Panc1 (cell line): Measurements from ENCODE around the gene TNP1. TPM values are rescaled to one million over a fixed set of nuclear protein-coding genes. Genes with fewer than 3 reads are reported as not detected.

Source experiments
- ATAC-seq: fragments of 200-7000 bp; cut with Tn5 transposase; 2 replicates; pipeline ENCODE4 v1.9.1; 2020; ENCODE audit warnings: mild to moderate bottlenecking, moderate library complexity
- BruUV-seq: library from RNA; stranded (reverse); fragments of 400-500 nt; replicated peaks from 2 replicates; lab custom pipeline; 2021; lab: Mats Ljungman, UMichigan
- CTCF ChIA-PET: fragments of 300-600 bp; sonication (Branson Sonifier 250); formaldehyde crosslinking; loops from one replicate; lab custom pipeline; 2022; ENCODE audit warnings: antibody characterized with exemption; lab: Charles Lee
- POLR2A ChIA-PET: fragments of 300-600 bp; sonication (Branson Sonifier 250); formaldehyde crosslinking; loops from one replicate; lab custom pipeline; 2022; ENCODE audit warnings: antibody characterized with exemption; lab: Charles Lee
- DNase-seq: peaks from one replicate; pipeline ENCODE4 v3.0.0-alpha.2; 2010; ENCODE audit warnings: low read depth, low spot score
- H3K27ac ChIP-seq: 2 replicates; pipeline ENCODE4 v1.5.1; 2011; ENCODE audit warnings: mild to moderate bottlenecking, low read length, inconsistent platforms
- H3K27me3 ChIP-seq: fragments of 200-500 bp; sonication (Bioruptor generic); 2 replicates; pipeline ENCODE4 v1.6.0; 2014; ENCODE audit warnings: low read length, inconsistent platforms; ENCODE audit not compliant: control insufficient read depth, insufficient read depth
- H3K36me3 ChIP-seq: fragments of 200-500 bp; sonication (Bioruptor generic); 2 replicates; pipeline ENCODE4 v1.5.1; 2014; ENCODE audit warnings: inconsistent platforms, mild to moderate bottlenecking, low read length, moderate library complexity; ENCODE audit not compliant: control insufficient read depth, insufficient read depth
- H3K4me1 ChIP-seq: 2 replicates; pipeline ENCODE4 v1.5.1; 2011; ENCODE audit warnings: inconsistent platforms, mild to moderate bottlenecking, low read length, moderate library complexity; ENCODE audit not compliant: control insufficient read depth, insufficient read depth
- H3K4me3 ChIP-seq, 2 experiments: 2 replicates each; pipeline ENCODE4 v1.5.1; 2011 to 2012; ENCODE audit warnings: low read depth in 2 of 2, low read length in 2 of 2, mild to moderate bottlenecking in 2 of 2, inconsistent platforms in 1 of 2, moderate library complexity in 1 of 2
- H3K9me3 ChIP-seq: fragments of 200-500 bp; sonication (Bioruptor generic); 2 replicates; pipeline ENCODE4 v1.5.1; 2014; ENCODE audit warnings: low read depth, mild to moderate bottlenecking, inconsistent platforms, low read length, moderate library complexity; ENCODE audit not compliant: control insufficient read depth, insufficient read depth
- CTCF ChIP-seq: fragments of 450-650 bp; IDR thresholded peaks from 2 replicates; pipeline ENCODE4 v1.5.1; 2017; ENCODE audit warnings: mild to moderate bottlenecking
- POLR2AphosphoS5 ChIP-seq: IDR thresholded peaks from 2 replicates; pipeline ENCODE4 v1.6.1; 2012; ENCODE audit warnings: mild to moderate bottlenecking, low read depth, low read length, moderate library complexity
- REST ChIP-seq, 2 experiments: IDR thresholded peaks; 2 replicates each; pipeline ENCODE4 v1.6.1; 2011 to 2012; ENCODE audit warnings: low read depth in 2 of 2, control low read depth in 1 of 2, low read length in 1 of 2, mild to moderate bottlenecking in 1 of 2, moderate library complexity in 1 of 2; ENCODE audit not compliant: insufficient read depth in 1 of 2
- SIN3A ChIP-seq: IDR thresholded peaks from 2 replicates; pipeline ENCODE4 v1.6.1; 2012; ENCODE audit warnings: low read depth, mild to moderate bottlenecking, low read length, moderate library complexity, borderline replicate concordance; ENCODE audit not compliant: insufficient read depth
- TCF7L2 ChIP-seq: IDR thresholded peaks from 2 replicates; pipeline ENCODE4 v1.6.1; 2011; ENCODE audit warnings: mild to moderate bottlenecking, low read depth, low read length, inconsistent platforms
- in situ Hi-C: cut with HindIII; loops from 2 replicates; pipeline ENCODE4 v1.10.0; 2016; ENCODE audit warnings: low sequenced_read_pairs, low pct_unique_long_range_greater_than_20kb
- intact Hi-C: fragments of 100-400 bp; cut with micrococcal nuclease; formaldehyde crosslinking; loops from one replicate; pipeline ENCODE4 v1.10.0; 2022; ENCODE audit not compliant: unreplicated experiment
- total RNA-seq: library from RNA; stranded (reverse); gene quantifications from one replicate; pipeline ENCODE4 v1.2.1, GENCODE V29; 2021; ENCODE audit not compliant: unreplicated experiment

TNP1 gene
- total RNA-seq, 1 experiment from 2014 or later: not detected

GRCh38 chr2:216905649-216906329 is 45.9 kb upstream of the TNP1 start:
- ATAC-seq: no peak
- intact Hi-C loops: no loop called here

GRCh38 chr2:216904974-216905373 is 45.1 kb upstream of the TNP1 start:
- no peak overlapping the region for H3K4me3 ChIP-seq
- DNase-seq (no peak), ATAC-seq (no peak)
- no peaks in the 10 kb centered on the region for H3K9me3 ChIP-seq
- BruUV-seq: no TSS peak
- no peak overlapping the region for H3K27ac ChIP-seq
- no peaks in the 10 kb centered on the region for H3K4me1 ChIP-seq
- no peak for TF ChIP-seq CTCF
- no peak for TF ChIP-seq POLR2AphosphoS5
- no peak for TF ChIP-seq REST (IDR thresholded peaks at IDR 0.05; ENCODE audit: insufficient read depth in 1 of 2, low read depth in 2 of 2, low read length in 1 of 2)
- TF ChIP-seq TCF7L2: no peak
- ChIA-PET CTCF (no interaction called here), POLR2A (no interaction called here)
- no peaks in the 10 kb centered on the region for H3K36me3 ChIP-seq
- no peaks in the 10 kb centered on the region for H3K27me3 ChIP-seq
- in situ Hi-C loops: no loop called here
- intact Hi-C loops: no loop called here

More at GRCh38 chr2:216905649-216906329, 45.9 kb upstream of the TNP1 start:
- no TSS peak for BruUV-seq
- Histone ChIP-seq H3K27me3 (no peaks in the 10 kb centered on the region), H3K4me1 (no peaks in the 10 kb centered on the region), H3K9me3 (no peaks in the 10 kb centered on the region), H3K4me3 (no peak overlapping the region), H3K36me3 (no peaks in the 10 kb centered on the region), H3K27ac (no peak overlapping the region)
- ChIA-PET CTCF (no interaction called here), POLR2A (no interaction called here)
- DNase-seq: no peak
- TF ChIP-seq SIN3A (no peak), TCF7L2 (no peak), POLR2AphosphoS5 (no peak), REST (IDR thresholded peaks at IDR 0.05; ENCODE audit: insufficient read depth in 1 of 2, low read depth in 2 of 2, low read length in 1 of 2) (no peak), CTCF (no peak; the same call in 1 of the 2 replicates)
- in situ Hi-C loops: no loop called here
